ENCODE data around the gene EIF3L. TPM values are rescaled to one million over a fixed set of nuclear protein-coding genes. Genes with fewer than 3 reads are reported as not detected.

The EIF3L gene
- total and polyA plus RNA-seq, 2 donors (not counting 3 experiments of a cell fraction or from before 2014, with no cell fraction given) = 479 to 601 TPM

- Histone ChIP-seq H4K20me1 (replicated peaks; ENCODE audit: control insufficient read depth, extremely low read depth, insufficient read depth, low read length) (no peaks in the 10 kb centered on the region), H3K27ac (ENCODE audit: insufficient read depth, low read depth, low read length) (no peak overlapping the region), H2AFZ (ENCODE audit: low read depth, low read length) (no peak overlapping the region), H3K4me2 (ENCODE audit: insufficient read depth, low read length) (no peak overlapping the region), H3K36me3 (ENCODE audit: control insufficient read depth in 2 of 2, extremely low read depth in 1 of 2, insufficient read depth in 2 of 2, low read length in 2 of 2) (peaks cover 7 to 35% of the 10 kb centered on the region in 2 experiments), H3K4me1 (ENCODE audit: control insufficient read depth, extremely low read depth, insufficient read depth, low read length) (no peaks in the 10 kb centered on the region), H3K9me1 (replicated peaks; ENCODE audit: control insufficient read depth, extremely low read depth, insufficient read depth, low read length) (no peaks in the 10 kb centered on the region), H3K9ac (replicated peaks; ENCODE audit: extremely low read depth, insufficient read depth, low read length) (no peak overlapping the region), H3K79me2 (ENCODE audit: control insufficient read depth, insufficient read depth, low read length) (no peaks in the 10 kb centered on the region), H3K27me3 (ENCODE audit: control insufficient read depth in 2 of 2, insufficient read depth in 2 of 2, low read length in 2 of 2) (no peaks in the 10 kb centered on the region), H3K9me3 (replicated peaks; ENCODE audit: control insufficient read depth, insufficient read depth, low read length) (no peaks in the 10 kb centered on the region), H3K4me3 (replicated peaks in 1 of 3; ENCODE audit: insufficient read depth in 1 of 3, low read depth in 1 of 3, low read length in 3 of 3) (no peak overlapping the region)
- ChIA-PET POLR2A (no interaction called here), CTCF (interaction anchor here (1.4 to 3.8 kb wide), 4 partner anchors 12 to 33 kb away, joined by 3 to 22 read pairs (median 10); partner anchors contain the start of gene ANKRD54)
- dilution Hi-C loops (cut with MboI; ENCODE audit: extremely low pct_ligation_motif_present, low sequenced_read_pairs) (no loop called here), intact Hi-C loops (cut with micrococcal nuclease) (no loop called here)
- DNase-seq (ENCODE audit: low read depth, low spot score) (no peak), FAIRE-seq (no peak)
- no TSS peak for BruUV-seq (replicated peaks)
- TF ChIP-seq EZH2 (IDR thresholded peaks at IDR 0.05; ENCODE audit: borderline replicate concordance, low read depth, low read length, severe bottlenecking) (no peak), MYC (IDR thresholded peaks at IDR 0.05; ENCODE audit: low read depth, low read length) (no peak), POLR2AphosphoS5 (IDR thresholded peaks at IDR 0.05; ENCODE audit: insufficient read depth, low read depth, low read length) (no peak), FOS (IDR thresholded peaks at IDR 0.05; ENCODE audit: borderline replicate concordance, insufficient read depth, low read length) (no peak), CTCF (IDR thresholded peaks at IDR 0.05; ENCODE audit: extremely low read depth in 1 of 2, insufficient read depth in 1 of 2, low read depth in 1 of 2, low read length in 2 of 2) (no peak), POLR2A (IDR thresholded peaks at IDR 0.05; ENCODE audit: low read depth, low read length) (no peak), MAX (IDR thresholded peaks at IDR 0.05; ENCODE audit: insufficient read depth, insufficient read length) (no peak), JUN (IDR thresholded peaks at IDR 0.05; ENCODE audit: borderline replicate concordance, insufficient read depth, insufficient read length, low read depth) (no peak), GATA2 (IDR thresholded peaks at IDR 0.05; ENCODE audit: insufficient read depth, insufficient read length, low read depth, low read length) (no peak)
These were observed 19.0 kb upstream of the EIF3L start for GRCh38 chr22:37830093-37830842.

Measured in endothelial cell of umbilical vein (primary cell).